WERI-Rb-1 (cell line): Measurements from ENCODE around the gene MPPE1.

ENCODE experiments used
- DNase-seq: peaks from one replicate; pipeline ENCODE4 v3.0.0-alpha.2; 2020
- H3K27ac ChIP-seq: fragments of 250-450 bp; sonication (Bioruptor Pico); 2 replicates; pipeline ENCODE4 v1.5.1; 2020; ENCODE audit warnings: mild to moderate bottlenecking, moderate library complexity
- H3K27me3 ChIP-seq: fragments of 250-450 bp; sonication (Bioruptor Pico); 2 replicates; pipeline ENCODE4 v1.5.1; 2021; ENCODE audit warnings: mild to moderate bottlenecking, low read depth, moderate library complexity; ENCODE audit not compliant: insufficient read depth, severe bottlenecking
- H3K36me3 ChIP-seq: fragments of 250-450 bp; sonication (Bioruptor Pico); 2 replicates; pipeline ENCODE4 v1.5.1; 2020; ENCODE audit warnings: mild to moderate bottlenecking, moderate library complexity
- H3K4me3 ChIP-seq: 2 replicates; pipeline ENCODE4 v1.5.1; 2011; ENCODE audit warnings: low read depth, mild to moderate bottlenecking, control low read depth, low read length
- H3K9me3 ChIP-seq: fragments of 250-450 bp; sonication (Bioruptor Pico); 2 replicates; pipeline ENCODE4 v1.5.1; 2021; ENCODE audit warnings: mild to moderate bottlenecking, moderate library complexity; ENCODE audit not compliant: severe bottlenecking
- CTCF ChIP-seq: IDR thresholded peaks from 2 replicates; pipeline ENCODE4 v1.5.1; 2011; ENCODE audit warnings: low read depth, mild to moderate bottlenecking, control low read depth, inconsistent platforms, low read length

The MPPE1 gene

DNA sequence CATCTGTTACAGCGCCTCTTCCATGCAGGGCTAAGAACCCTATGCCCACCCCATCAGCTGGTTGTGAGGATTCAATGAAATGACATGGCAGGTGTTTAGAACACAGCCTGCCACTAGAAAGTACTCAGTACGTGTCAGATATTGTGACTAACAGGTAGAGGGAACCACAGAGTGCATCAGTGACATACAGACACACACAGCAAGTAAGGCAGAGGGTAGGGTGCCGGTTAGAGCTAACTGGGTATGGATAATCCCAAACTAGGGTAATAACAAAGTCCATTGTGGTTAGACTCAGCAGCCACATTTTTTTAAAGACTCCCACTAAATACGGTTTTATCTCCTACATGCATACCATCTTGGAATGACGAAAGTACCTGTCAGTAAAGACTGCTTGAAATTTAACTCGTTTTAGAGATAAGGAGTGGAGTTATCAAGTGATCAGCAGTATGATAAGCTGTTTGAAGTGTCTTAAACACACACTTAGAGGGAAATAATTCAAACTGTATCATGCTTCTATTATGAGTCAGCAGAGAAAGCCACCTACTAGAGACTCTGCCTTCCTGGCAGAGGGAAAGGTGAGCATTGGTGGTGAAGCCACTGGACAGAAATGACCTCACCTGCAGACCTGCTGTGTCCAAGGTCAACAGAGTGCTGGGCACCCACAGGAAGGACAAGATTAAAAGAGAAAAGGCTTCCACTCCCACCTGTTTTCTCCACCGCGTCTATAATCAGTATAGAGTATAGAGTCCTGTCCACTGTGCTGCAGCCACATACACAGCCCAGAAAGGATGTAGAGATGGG, 20.6 kb downstream of the MPPE1 start:
- Histone ChIP-seq H3K36me3 (no peaks in the 10 kb centered on the region), H3K27ac (no peak overlapping the region), H3K4me3 (no peak overlapping the region), H3K27me3 (no peaks in the 10 kb centered on the region), H3K9me3 (no peaks in the 10 kb centered on the region)
- TF ChIP-seq CTCF, result no peak
- DNase-seq, result no peak

- TF ChIP-seq CTCF, result no peak
- Histone ChIP-seq H3K4me3 (no peak overlapping the region), H3K27ac (no peak overlapping the region), H3K9me3 (no peaks in the 10 kb centered on the region), H3K27me3 (no peaks in the 10 kb centered on the region), H3K36me3 (no peaks in the 10 kb centered on the region)
- no peak for DNase-seq
Observed at GRCh38 chr18:11886577-11887110, 21.5 kb downstream of the MPPE1 start.

DNA sequence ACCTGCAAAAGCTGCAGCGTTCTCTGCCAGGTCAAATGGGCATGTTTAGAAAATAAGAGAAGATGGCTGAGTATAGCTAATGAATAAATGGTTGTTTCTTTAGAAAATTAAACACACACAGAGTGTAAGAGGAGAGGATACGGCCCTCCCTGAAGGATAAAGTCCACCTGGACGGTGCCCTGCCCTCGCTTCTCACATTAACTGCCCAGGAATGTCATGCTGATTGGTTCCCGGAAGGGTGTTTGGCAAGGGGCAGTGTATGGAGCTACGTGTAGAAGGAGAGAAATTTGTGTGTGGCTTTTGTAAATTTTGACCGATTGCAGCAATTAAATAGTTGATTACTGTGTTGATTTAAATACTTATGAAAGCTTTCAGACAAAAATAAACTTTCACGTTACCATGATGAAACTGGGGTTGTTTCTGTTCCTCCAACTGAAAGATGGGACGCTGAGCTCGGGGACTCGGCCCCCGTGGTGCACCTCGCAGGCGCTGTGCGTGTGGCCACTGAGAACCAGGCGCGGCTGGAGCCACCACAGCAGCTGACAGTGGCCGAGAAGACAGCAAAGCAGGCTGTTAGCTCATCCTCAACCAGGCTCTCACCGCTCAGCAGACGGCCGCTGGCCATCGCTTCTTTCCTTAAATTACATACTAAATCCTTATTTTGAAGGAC, 22.7 kb downstream of the MPPE1 start:
- Histone ChIP-seq H3K27ac (no peak overlapping the region), H3K9me3 (no peaks in the 10 kb centered on the region), H3K27me3 (no peaks in the 10 kb centered on the region), H3K4me3 (no peak overlapping the region), H3K36me3 (no peaks in the 10 kb centered on the region)
- no peak for TF ChIP-seq CTCF
- no peak for DNase-seq

- no peak for DNase-seq
- H3K9me3 ChIP-seq, result no peaks in the 10 kb centered on the region
- H3K36me3 ChIP-seq, result no peaks in the 10 kb centered on the region
- no peaks in the 10 kb centered on the region for H3K27me3 ChIP-seq
- TF ChIP-seq CTCF, result no peak
- no peak overlapping the region for H3K4me3 ChIP-seq
- H3K27ac ChIP-seq, result no peak overlapping the region
Observed at GRCh38 chr18:11884396-11885030, 23.6 kb downstream of the MPPE1 start.

GRCh38 chr18:11883153-11883552, 25.0 kb downstream of the MPPE1 start:
- Histone ChIP-seq H3K27me3 (no peaks in the 10 kb centered on the region), H3K4me3 (no peak overlapping the region), H3K27ac (no peak overlapping the region), H3K9me3 (no peaks in the 10 kb centered on the region), H3K36me3 (no peaks in the 10 kb centered on the region)
- no peak for TF ChIP-seq CTCF
- DNase-seq, result no peak
